Dedifferentiated amniotic fluid mesenchymal stem cell (primary cell): ENCODE data around the gene SMLR1.

Source experiments
- DNase-seq: peaks from one replicate; pipeline ENCODE4 v3.0.0-alpha.2; 2016; ENCODE audit errors: extremely low spot score

SMLR1 gene

GRCh38 chr6:130824978-130825694, 2.1 kb upstream of the SMLR1 start:
- DNase-seq, result no peak

- DNase-seq, result no peak
Observed at GRCh38 chr6:130825772-130826441, 1.3 kb upstream of the SMLR1 start.

GRCh38 chr6:130826442-130827246, 562 bp upstream of the SMLR1 start:
- DNase-seq, result no peak

- no peak for DNase-seq
Observed at GRCh38 chr6:130829333-130829910, 2.2 kb downstream of the SMLR1 start.

- DNase-seq, result no peak
Observed at GRCh38 chr6:130831607-130832006, 4.4 kb downstream of the SMLR1 start.

GRCh38 chr6:130833569-130833968, 6.4 kb downstream of the SMLR1 start:
- DNase-seq, result no peak

GRCh38 chr6:130834482-130835251, 7.5 kb downstream of the SMLR1 start:
- no peak for DNase-seq

- no peak for DNase-seq
Observed at GRCh38 chr6:130836055-130836640, 8.9 kb downstream of the SMLR1 start.

GRCh38 chr6:130837067-130837466, 9.9 kb downstream of the SMLR1 start:
- no peak for DNase-seq

- DNase-seq, result no peak
Observed at GRCh38 chr6:130838250-130838860, 11.1 kb downstream of the SMLR1 start.

- no peak for DNase-seq
Observed at GRCh38 chr6:130838951-130839350, 11.7 kb downstream of the SMLR1 start.

GRCh38 chr6:130839379-130839778, 12.2 kb downstream of the SMLR1 start:
- DNase-seq, result no peak

GRCh38 chr6:130840050-130840449, 12.8 kb downstream of the SMLR1 start:
- no peak for DNase-seq

- no peak for DNase-seq
Observed at GRCh38 chr6:130841128-130841728, 14.0 kb downstream of the SMLR1 start.

GRCh38 chr6:130843575-130844320, 16.5 kb downstream of the SMLR1 start:
- peak; percentile 68 for DNase-seq

GRCh38 chr6:130846501-130846900, 19.3 kb downstream of the SMLR1 start:
- no peak for DNase-seq

- no peak for DNase-seq
Observed at GRCh38 chr6:130847001-130847910, 20.1 kb downstream of the SMLR1 start.

GRCh38 chr6:130848945-130849344, 21.7 kb downstream of the SMLR1 start:
- DNase-seq, result no peak
